ENCODE measurements around the gene PHC3. TPM values are rescaled to one million over a fixed set of nuclear protein-coding genes. Genes with fewer than 3 reads are reported as not detected.

Gene PHC3
- total RNA-seq, 2 experiments from 2014 or later: 40.6 to 89.7 TPM

DNA sequence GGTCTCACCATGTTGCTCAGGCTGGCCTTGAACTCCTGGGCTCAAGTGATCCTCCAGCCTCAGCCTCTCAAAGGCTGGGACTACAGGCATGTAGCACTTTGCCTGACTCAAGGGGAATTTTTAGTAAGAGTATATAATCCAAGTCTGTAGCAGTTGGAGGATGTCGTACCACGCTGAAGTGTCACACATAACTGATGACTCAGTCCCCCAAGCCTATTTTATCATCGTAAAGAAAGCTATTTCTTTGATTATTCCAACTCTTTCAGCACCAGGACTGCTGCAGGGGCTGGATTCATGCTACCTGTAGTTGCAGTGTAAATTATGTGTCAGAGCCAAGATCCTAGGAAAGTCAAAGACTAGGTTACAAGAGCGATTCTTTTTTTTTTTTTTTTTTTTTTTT lies 39.3 kb upstream of the PHC3 start:
- H3K9me2 ChIP-seq (ENCODE audit: insufficient read depth, low read length): no peaks in the 10 kb centered on the region
- no peak overlapping the region for H3K4me2 ChIP-seq (ENCODE audit: low read length)
- peaks cover 11% of the 10 kb centered on the region for H3K4me1 ChIP-seq (ENCODE audit: insufficient read depth, low read length, poor library complexity, severe bottlenecking)
- H3K36me3 ChIP-seq (ENCODE audit: insufficient read depth, low read length): no peaks in the 10 kb centered on the region
- no peak overlapping the region for H3K27ac ChIP-seq (ENCODE audit: low read depth, low read length, poor library complexity, severe bottlenecking)
- intact Hi-C loops (cut with micrococcal nuclease; ENCODE audit: unreplicated experiment): loop anchor here (5.0 kb wide), 1 partner anchor 136 kb away; the partner anchor contains the start of gene SKIL
- BruUV-seq (replicated peaks): no TSS peak
- peaks cover 26% of the 10 kb centered on the region for H3K79me2 ChIP-seq (ENCODE audit: insufficient read depth, low read depth, low read length)
- H3K9me3 ChIP-seq (ENCODE audit: low read length): peaks cover 5% of the 10 kb centered on the region
- no peaks in the 10 kb centered on the region for H4K20me1 ChIP-seq (ENCODE audit: insufficient read depth, low read length)
- no peak overlapping the region for H2AFZ ChIP-seq (ENCODE audit: low read length)
- H3K4me3 ChIP-seq (ENCODE audit: low read depth, low read length, poor library complexity, severe bottlenecking): no peak overlapping the region
- ChIA-PET CTCF (ENCODE audit: unreplicated experiment) (no interaction called here), POLR2A (interaction anchor here (0.8 kb wide), 1 partner anchor 14 kb away, joined by 3 read pairs; no protein-coding TSS in a partner anchor)
- no peak for DNase-seq (ENCODE audit: low spot score)
- no peak for TF ChIP-seq EZH2phosphoT487 (IDR thresholded peaks at IDR 0.05; ENCODE audit: borderline replicate concordance, low read depth, low read length)

DNA sequence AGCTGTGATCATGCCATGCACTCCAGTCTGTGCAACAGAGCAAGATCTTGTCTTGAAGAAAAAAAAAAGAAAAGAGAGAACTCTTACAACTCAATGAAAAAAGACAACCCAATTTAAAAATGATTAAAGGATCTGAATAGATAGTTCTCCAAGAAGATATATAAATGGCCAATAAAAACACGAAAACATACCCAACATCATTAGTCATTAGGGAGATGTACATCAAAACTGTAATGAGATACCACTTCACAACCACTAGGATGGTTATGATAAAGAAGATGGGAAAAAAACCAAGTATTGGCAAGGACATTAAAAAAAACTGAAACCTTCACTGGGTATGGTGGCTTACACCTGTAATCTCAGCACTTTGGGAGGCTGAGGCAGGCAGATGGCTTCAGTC lies 38.3 kb upstream of the PHC3 start:
- intact Hi-C loops (cut with micrococcal nuclease; ENCODE audit: unreplicated experiment): loop anchor here (5.0 kb wide), 1 partner anchor 137 kb away; the partner anchor contains the start of gene SKIL
- no peak overlapping the region for H3K4me2 ChIP-seq (ENCODE audit: low read length)
- H3K4me3 ChIP-seq (ENCODE audit: low read depth, low read length, poor library complexity, severe bottlenecking): no peak overlapping the region
- peaks cover 19% of the 10 kb centered on the region for H3K79me2 ChIP-seq (ENCODE audit: insufficient read depth, low read depth, low read length)
- POLR2A ChIA-PET: interaction anchor here (0.6 to 2.5 kb wide), 3 partner anchors 9 to 130 kb away, joined by 4 to 9 read pairs (median 4); no protein-coding TSS in a partner anchor
- no peak overlapping the region for H2AFZ ChIP-seq (ENCODE audit: low read length)
- H3K9me3 ChIP-seq (ENCODE audit: low read length): peaks cover 5% of the 10 kb centered on the region
- TF ChIP-seq, protein P1, sequence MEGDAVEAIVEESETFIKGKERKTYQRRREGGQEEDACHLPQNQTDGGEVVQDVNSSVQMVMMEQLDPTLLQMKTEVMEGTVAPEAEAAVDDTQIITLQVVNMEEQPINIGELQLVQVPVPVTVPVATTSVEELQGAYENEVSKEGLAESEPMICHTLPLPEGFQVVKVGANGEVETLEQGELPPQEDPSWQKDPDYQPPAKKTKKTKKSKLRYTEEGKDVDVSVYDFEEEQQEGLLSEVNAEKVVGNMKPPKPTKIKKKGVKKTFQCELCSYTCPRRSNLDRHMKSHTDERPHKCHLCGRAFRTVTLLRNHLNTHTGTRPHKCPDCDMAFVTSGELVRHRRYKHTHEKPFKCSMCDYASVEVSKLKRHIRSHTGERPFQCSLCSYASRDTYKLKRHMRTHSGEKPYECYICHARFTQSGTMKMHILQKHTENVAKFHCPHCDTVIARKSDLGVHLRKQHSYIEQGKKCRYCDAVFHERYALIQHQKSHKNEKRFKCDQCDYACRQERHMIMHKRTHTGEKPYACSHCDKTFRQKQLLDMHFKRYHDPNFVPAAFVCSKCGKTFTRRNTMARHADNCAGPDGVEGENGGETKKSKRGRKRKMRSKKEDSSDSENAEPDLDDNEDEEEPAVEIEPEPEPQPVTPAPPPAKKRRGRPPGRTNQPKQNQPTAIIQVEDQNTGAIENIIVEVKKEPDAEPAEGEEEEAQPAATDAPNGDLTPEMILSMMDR (conservative IDR thresholded peaks at IDR 0.05; ENCODE audit: low read length): no peak
- no peak for TF ChIP-seq EZH2phosphoT487 (IDR thresholded peaks at IDR 0.05; ENCODE audit: borderline replicate concordance, low read depth, low read length)
- no TSS peak for BruUV-seq (replicated peaks)
- peaks cover 8% of the 10 kb centered on the region for H3K4me1 ChIP-seq (ENCODE audit: insufficient read depth, low read length, poor library complexity, severe bottlenecking)
- H3K36me3 ChIP-seq (ENCODE audit: insufficient read depth, low read length): no peaks in the 10 kb centered on the region
- no peak overlapping the region for H3K27ac ChIP-seq (ENCODE audit: low read depth, low read length, poor library complexity, severe bottlenecking)
- DNase-seq (ENCODE audit: low spot score): no peak
- H3K9me2 ChIP-seq (ENCODE audit: insufficient read depth, low read length): no peaks in the 10 kb centered on the region
- no peaks in the 10 kb centered on the region for H4K20me1 ChIP-seq (ENCODE audit: insufficient read depth, low read length)
- CTCF ChIA-PET (ENCODE audit: unreplicated experiment): no interaction called here

DNA sequence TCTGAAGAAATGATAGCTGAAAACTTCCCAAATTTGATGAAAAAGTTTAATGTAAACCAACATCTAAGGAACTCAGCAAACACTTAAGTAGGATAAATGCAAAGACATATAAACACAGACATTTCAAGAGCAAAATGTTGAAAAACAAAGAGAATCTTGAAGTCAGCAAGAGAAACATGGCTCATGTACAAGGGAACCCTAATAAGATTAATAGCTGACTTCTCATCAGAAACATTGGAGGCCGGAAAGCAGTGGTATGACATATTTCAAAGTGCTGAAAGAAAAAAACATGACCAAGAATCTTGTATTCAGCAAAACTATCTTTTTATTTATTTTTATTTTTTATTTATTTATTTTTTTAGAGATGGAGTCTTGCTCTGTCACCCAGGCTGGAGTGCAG lies 30.1 kb upstream of the PHC3 start:
- Histone ChIP-seq H2AFZ (ENCODE audit: low read length) (no peak overlapping the region), H3K27ac (ENCODE audit: low read depth, low read length, poor library complexity, severe bottlenecking) (no peak overlapping the region), H3K79me2 (ENCODE audit: insufficient read depth, low read depth, low read length) (no peaks in the 10 kb centered on the region), H3K4me1 (ENCODE audit: insufficient read depth, low read length, poor library complexity, severe bottlenecking) (no peaks in the 10 kb centered on the region), H3K9me2 (ENCODE audit: insufficient read depth, low read length) (no peaks in the 10 kb centered on the region), H3K4me2 (ENCODE audit: low read length) (no peak overlapping the region), H3K9me3 (ENCODE audit: low read length) (peaks cover 8% of the 10 kb centered on the region), H4K20me1 (ENCODE audit: insufficient read depth, low read length) (no peaks in the 10 kb centered on the region), H3K36me3 (ENCODE audit: insufficient read depth, low read length) (no peaks in the 10 kb centered on the region), H3K4me3 (ENCODE audit: low read depth, low read length, poor library complexity, severe bottlenecking) (no peak overlapping the region)
- BruUV-seq (replicated peaks): no TSS peak
- intact Hi-C loops (cut with micrococcal nuclease; ENCODE audit: unreplicated experiment): no loop called here
- ChIA-PET CTCF (ENCODE audit: unreplicated experiment) (no interaction called here), POLR2A (interaction anchor here (0.5 to 1.5 kb wide), 5 partner anchors 13 to 141 kb away, joined by 3 to 5 read pairs (median 3); no protein-coding TSS in a partner anchor)
- TF ChIP-seq, protein P1 (conservative IDR thresholded peaks at IDR 0.05; ENCODE audit: low read length): no peak
- no peak for TF ChIP-seq EZH2phosphoT487 (IDR thresholded peaks at IDR 0.05; ENCODE audit: borderline replicate concordance, low read depth, low read length)
- no peak for DNase-seq (ENCODE audit: low spot score)

All from OCI-LY7 (cell line).